Progenitor cell of endocrine pancreas (in vitro differentiated cells): ENCODE measurements around the gene MTRR. TPM values are rescaled to one million over a fixed set of nuclear protein-coding genes. Genes with fewer than 3 reads are reported as not detected.

Source experiments
- DNase-seq: peaks from one replicate; pipeline ENCODE4 v3.0.0; 2021; ENCODE audit warnings: low spot score; ENCODE audit not compliant: unreplicated experiment
- H3K27ac Mint-ChIP-seq: 2 replicates; pipeline ENCODE4 v1.8.0; 2021; ENCODE audit warnings: mild to moderate bottlenecking, moderate library complexity, mixed read lengths
- H3K27me3 Mint-ChIP-seq: 2 replicates; pipeline ENCODE4 v1.8.0; 2021; ENCODE audit warnings: mixed read lengths
- H3K36me3 Mint-ChIP-seq: 2 replicates; pipeline ENCODE4 v1.8.0; 2022; ENCODE audit warnings: mixed read lengths; ENCODE audit not compliant: insufficient read depth
- H3K4me1 Mint-ChIP-seq: 2 replicates; pipeline ENCODE4 v1.8.0; 2021; ENCODE audit warnings: low read depth, mixed read lengths
- H3K4me3 Mint-ChIP-seq: 2 replicates; pipeline ENCODE4 v1.8.0; 2021; ENCODE audit warnings: low read depth, mild to moderate bottlenecking, moderate library complexity, mixed read lengths
- H3K9me3 Mint-ChIP-seq: 2 replicates; pipeline ENCODE4 v1.8.0; 2021; ENCODE audit warnings: low read depth, mixed read lengths
- total RNA-seq: library from RNA; stranded (reverse); gene quantifications from 2 replicates; pipeline ENCODE4 v1.2.1, GENCODE V29; 2021
- TF ChIP-seq, protein P1 (sequence below): fragments of 200-600 bp; sonication (generic); IDR thresholded peaks from one replicate; pipeline ENCODE4 v1.5.0; 2021; ENCODE audit warnings: antibody characterized with exemption, mild to moderate bottlenecking; ENCODE audit not compliant: unreplicated experiment

The MTRR gene
- total RNA-seq, 1 donor from 2014 or later, result 49.3 TPM

DNA sequence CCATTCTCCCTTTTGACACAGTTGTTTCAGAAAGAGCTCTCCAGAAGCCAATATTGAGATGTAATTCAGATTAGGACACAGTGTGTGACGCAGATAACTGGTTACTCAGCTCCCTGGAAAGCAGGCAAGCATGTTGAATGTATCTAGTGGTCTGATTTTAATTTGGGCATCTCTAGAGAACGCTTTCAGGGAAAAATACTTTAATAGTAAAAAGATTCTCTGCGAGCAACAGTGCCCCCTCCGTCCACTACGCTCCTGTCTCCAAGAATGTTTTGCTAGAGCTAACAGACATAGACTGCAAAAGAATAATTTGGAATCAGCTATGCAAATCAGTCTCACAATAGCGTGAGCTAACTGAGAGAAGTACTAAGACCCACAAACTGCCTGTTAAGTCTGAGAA is 41.3 kb upstream of the MTRR start:
- Mint-ChIP-seq H3K4me1 (no peaks in the 10 kb centered on the region), H3K36me3 (no peaks in the 10 kb centered on the region), H3K9me3 (no peaks in the 10 kb centered on the region), H3K27ac (no peak overlapping the region), H3K4me3 (no peak overlapping the region), H3K27me3 (no peaks in the 10 kb centered on the region)
- TF ChIP-seq, protein P1, sequence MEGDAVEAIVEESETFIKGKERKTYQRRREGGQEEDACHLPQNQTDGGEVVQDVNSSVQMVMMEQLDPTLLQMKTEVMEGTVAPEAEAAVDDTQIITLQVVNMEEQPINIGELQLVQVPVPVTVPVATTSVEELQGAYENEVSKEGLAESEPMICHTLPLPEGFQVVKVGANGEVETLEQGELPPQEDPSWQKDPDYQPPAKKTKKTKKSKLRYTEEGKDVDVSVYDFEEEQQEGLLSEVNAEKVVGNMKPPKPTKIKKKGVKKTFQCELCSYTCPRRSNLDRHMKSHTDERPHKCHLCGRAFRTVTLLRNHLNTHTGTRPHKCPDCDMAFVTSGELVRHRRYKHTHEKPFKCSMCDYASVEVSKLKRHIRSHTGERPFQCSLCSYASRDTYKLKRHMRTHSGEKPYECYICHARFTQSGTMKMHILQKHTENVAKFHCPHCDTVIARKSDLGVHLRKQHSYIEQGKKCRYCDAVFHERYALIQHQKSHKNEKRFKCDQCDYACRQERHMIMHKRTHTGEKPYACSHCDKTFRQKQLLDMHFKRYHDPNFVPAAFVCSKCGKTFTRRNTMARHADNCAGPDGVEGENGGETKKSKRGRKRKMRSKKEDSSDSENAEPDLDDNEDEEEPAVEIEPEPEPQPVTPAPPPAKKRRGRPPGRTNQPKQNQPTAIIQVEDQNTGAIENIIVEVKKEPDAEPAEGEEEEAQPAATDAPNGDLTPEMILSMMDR, result no peak
- no peak for DNase-seq

DNA sequence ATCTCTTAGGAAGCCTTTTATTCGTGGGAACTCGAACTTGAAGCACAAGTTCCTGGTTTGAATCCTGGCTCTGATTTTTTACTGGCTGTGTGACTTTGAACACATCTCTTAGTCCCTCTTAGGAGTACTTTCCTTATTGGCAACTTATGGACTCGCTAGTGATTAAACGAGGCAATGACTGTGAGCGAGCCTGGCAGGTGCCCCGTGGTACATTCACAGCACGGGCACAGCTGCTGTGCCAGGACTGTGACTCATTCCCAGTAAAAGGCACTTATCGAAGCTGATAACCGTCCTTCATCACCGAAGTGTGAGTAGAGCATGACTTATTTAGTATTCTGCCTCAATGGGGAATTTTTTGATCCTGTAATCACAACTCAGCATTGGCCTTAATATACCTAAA is 40.7 kb upstream of the MTRR start:
- Mint-ChIP-seq H3K27ac (no peak overlapping the region), H3K36me3 (no peaks in the 10 kb centered on the region), H3K4me1 (no peaks in the 10 kb centered on the region), H3K4me3 (no peak overlapping the region), H3K27me3 (no peaks in the 10 kb centered on the region), H3K9me3 (no peaks in the 10 kb centered on the region)
- DNase-seq, result no peak
- TF ChIP-seq, protein P1, result no peak

DNA sequence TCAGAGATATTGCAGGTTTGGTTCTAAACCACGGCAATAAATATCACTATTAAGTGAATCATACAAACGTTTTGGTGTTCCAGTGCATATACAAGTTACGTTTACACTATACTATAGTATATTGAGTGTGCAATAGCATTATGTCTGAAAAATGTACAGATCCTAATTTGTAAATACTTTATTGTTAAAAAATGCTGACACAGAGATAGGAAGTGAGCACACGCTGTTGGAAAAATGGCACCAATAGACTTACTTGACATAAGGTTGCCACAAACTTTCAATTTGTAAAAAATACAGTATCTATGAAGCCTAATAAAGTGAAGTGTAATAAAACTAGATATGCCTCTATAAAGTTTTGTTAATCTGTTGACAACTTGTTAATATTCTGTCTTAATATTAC is 34.0 kb upstream of the MTRR start:
- no peaks in the 10 kb centered on the region for H3K4me1 Mint-ChIP-seq

DNA sequence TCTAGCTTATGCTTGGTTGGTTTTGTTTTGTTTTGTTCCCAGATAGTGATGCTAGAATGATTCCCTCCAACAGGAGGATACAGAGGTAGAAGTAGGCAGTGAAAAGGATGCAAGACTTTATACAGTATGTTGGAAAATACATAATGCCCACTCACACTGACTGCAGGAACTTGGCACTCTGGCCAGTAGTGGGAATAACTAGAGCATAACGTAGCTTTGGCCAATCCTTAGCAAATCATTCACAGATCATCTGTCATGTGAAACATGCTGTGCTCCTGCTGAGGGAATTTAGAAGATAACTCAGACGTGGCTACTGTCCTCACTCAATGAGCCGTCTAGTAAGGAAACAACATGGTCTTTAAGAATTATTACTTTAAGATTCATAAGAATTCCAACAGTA is 31.5 kb upstream of the MTRR start:
- H3K36me3 Mint-ChIP-seq, result no peaks in the 10 kb centered on the region
- H3K9me3 Mint-ChIP-seq, result peaks cover 11% of the 10 kb centered on the region
- no peaks in the 10 kb centered on the region for H3K27me3 Mint-ChIP-seq
- no peaks in the 10 kb centered on the region for H3K4me1 Mint-ChIP-seq
- no peak for DNase-seq
- H3K4me3 Mint-ChIP-seq, result no peak overlapping the region
- TF ChIP-seq, protein P1, result no peak
- no peak overlapping the region for H3K27ac Mint-ChIP-seq

More for the DNA sequence above, 34.0 kb upstream of the MTRR start:
- Mint-ChIP-seq H3K27me3 (no peaks in the 10 kb centered on the region), H3K4me3 (no peak overlapping the region), H3K36me3 (no peaks in the 10 kb centered on the region), H3K27ac (no peak overlapping the region), H3K9me3 (no peaks in the 10 kb centered on the region)
- DNase-seq, result no peak
- TF ChIP-seq, protein P1, result no peak

DNA sequence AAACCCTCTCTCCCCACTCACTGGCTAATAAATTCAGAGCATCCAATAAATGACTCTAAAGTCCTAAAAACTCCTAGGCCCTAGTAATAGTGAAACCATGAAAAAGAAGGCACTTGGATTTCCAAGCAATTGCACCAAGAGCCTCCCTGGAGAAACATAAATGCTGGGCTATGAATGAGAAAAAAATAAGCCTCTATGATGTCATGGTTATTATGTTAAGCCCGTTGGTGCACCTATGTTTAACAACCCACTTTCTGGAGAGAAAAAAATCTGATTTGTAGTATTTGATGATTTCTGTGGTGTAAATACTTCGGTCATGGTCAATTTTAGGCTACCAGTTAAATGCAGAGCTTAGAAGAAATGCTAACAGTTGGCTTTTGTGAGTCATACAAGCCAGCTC is 26.4 kb upstream of the MTRR start:
- peaks cover 13% of the 10 kb centered on the region for H3K27me3 Mint-ChIP-seq
- TF ChIP-seq, protein P1, result no peak
- no peak for DNase-seq
- no peaks in the 10 kb centered on the region for H3K36me3 Mint-ChIP-seq
- peaks cover 11% of the 10 kb centered on the region for H3K9me3 Mint-ChIP-seq
- no peaks in the 10 kb centered on the region for H3K4me1 Mint-ChIP-seq
- H3K4me3 Mint-ChIP-seq, result no peak overlapping the region
- H3K27ac Mint-ChIP-seq, result no peak overlapping the region
